Measurements from ENCODE around the gene RPL29. TPM values are rescaled to one million over a fixed set of nuclear protein-coding genes. Genes with fewer than 3 reads are reported as not detected.

RPL29 gene
- total and polyA plus RNA-seq, 2 of the 13 experiments (the other 11 are each of a cell fraction or from before 2014, with no cell fraction given) = 1,348 to 2,263 TPM

GRCh38 chr3:51995346-51996163, at the start of gene RPL29 (continued):
- peak; percentile 83 for TF ChIP-seq ZBTB2 (CRISPR knock-in tag; IDR thresholded peaks at IDR 0.05; ENCODE audit: low read depth)
- no peak for TF ChIP-seq DDIT3 (CRISPR knock-in tag; IDR thresholded peaks at IDR 0.05)
- no peak for TF ChIP-seq MAFK (conservative IDR thresholded peaks at IDR 0.05 in 1 of 2, IDR thresholded peaks at IDR 0.05 in 1 of 2; ENCODE audit: low read length in 2 of 2)
- TF ChIP-seq IKZF4 (CRISPR knock-in tag; IDR thresholded peaks at IDR 0.05; ENCODE audit: borderline replicate concordance, low read depth, not compliant biosample characterization) = no peak
- peak; percentile 72; the same call in 1 of the 2 replicates for TF ChIP-seq MIER2 (CRISPR knock-in tag; IDR thresholded peaks at IDR 0.05)
- no peak for TF ChIP-seq CEBPB (IDR thresholded peaks at IDR 0.05; ENCODE audit: borderline replicate concordance, low read depth, low read length)
- peak; percentile 77; the same call in 1 of the 2 replicates for TF ChIP-seq KDM5B (CRISPR knock-in tag; IDR thresholded peaks at IDR 0.05; ENCODE audit: borderline replicate concordance)
- TF ChIP-seq CREB1 (IDR thresholded peaks at IDR 0.05) = peak; percentile 54; the same call in 1 of the 2 replicates
- peak; percentile 87 for TF ChIP-seq CREB1 (CRISPR knock-in tag; IDR thresholded peaks at IDR 0.05)
- peak; percentile 82; the same call in 1 of the 2 replicates for TF ChIP-seq ZNF264 (CRISPR knock-in tag; IDR thresholded peaks at IDR 0.05)
- TF ChIP-seq TFDP2 (CRISPR knock-in tag; IDR thresholded peaks at IDR 0.05) = peak; percentile 71
- TF ChIP-seq ZNF770 (CRISPR knock-in tag; IDR thresholded peaks at IDR 0.05) = peak; percentile 74; the same call in 1 of the 2 replicates
- peak; percentile 96 for TF ChIP-seq ZNF124 (CRISPR knock-in tag; IDR thresholded peaks at IDR 0.05)
- TF ChIP-seq SMARCC2 (IDR thresholded peaks at IDR 0.05) = no peak
- TF ChIP-seq CHD4 (IDR thresholded peaks at IDR 0.05; ENCODE audit: borderline replicate concordance, low read length) = peak; percentile 29; the same call in 1 of the 2 replicates
- peak; percentile 98 for TF ChIP-seq ELF1 (CRISPR knock-in tag; IDR thresholded peaks at IDR 0.05)
- peak; percentile 93 for TF ChIP-seq REPIN1 (CRISPR knock-in tag; IDR thresholded peaks at IDR 0.05; ENCODE audit: borderline replicate concordance, low read depth)
- TF ChIP-seq KDM4B (CRISPR knock-in tag; IDR thresholded peaks at IDR 0.05) = peak; percentile 74; the same call in 1 of the 2 replicates
- peak; percentile 80 for TF ChIP-seq FOXO1 (CRISPR knock-in tag; IDR thresholded peaks at IDR 0.05)

Data from HepG2 (cell line).